K562 (cell line): ENCODE measurements around the gene GALNT13.

Experiments
- HDAC6 ChIP-seq: IDR thresholded peaks from 2 replicates; pipeline ENCODE4 v1.6.1; 2012; ENCODE audit warnings: low read depth, mild to moderate bottlenecking, control low read depth, inconsistent platforms, low read length, moderate library complexity
- TCF7L2 ChIP-seq: fragments of 150-350 bp; IDR thresholded peaks from 2 replicates; pipeline ENCODE4 v1.6.1; 2016; ENCODE audit warnings: low read depth, mild to moderate bottlenecking, low read length, moderate library complexity

DNA sequence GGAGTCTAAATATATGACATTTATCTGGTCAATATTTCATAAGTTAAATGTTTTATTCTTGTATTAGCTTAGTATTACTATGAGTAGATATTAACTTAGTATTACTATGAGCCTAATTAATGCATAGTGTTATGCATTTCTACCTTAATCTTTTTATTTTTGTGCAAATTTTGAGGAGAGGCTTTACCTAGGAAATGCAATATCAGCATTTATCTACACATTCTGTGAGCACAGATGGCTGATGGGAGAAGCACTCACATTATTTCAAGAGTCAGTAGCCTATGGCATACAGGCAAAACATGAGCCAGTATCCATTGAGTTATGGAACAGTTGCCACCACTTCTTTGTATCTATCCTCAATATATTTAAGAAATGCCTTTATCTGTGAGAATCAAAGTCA, 422.1 kb downstream of the GALNT13 start:
- no peak for TF ChIP-seq HDAC6
- no peak for TF ChIP-seq TCF7L2
